AG04450 (cell line): ENCODE measurements around the gene THNSL1. TPM values are rescaled to one million over a fixed set of nuclear protein-coding genes. Genes with fewer than 3 reads are reported as not detected.

Source experiments
- CTCF ChIA-PET: fragments of 300-600, 350-600 bp; formaldehyde crosslinking; extraction: SDS; loops from one replicate; lab custom pipeline; 2022; ENCODE audit warnings: antibody characterized with exemption, inconsistent platforms; lab: Charles Lee
- POLR2A ChIA-PET: fragments of 350-600 bp; formaldehyde crosslinking; extraction: SDS; loops from one replicate; lab custom pipeline; 2021; ENCODE audit warnings: antibody characterized with exemption, inconsistent platforms; lab: Yijun Ruan, JAX
- DNase-seq: peaks from one replicate; pipeline ENCODE4 v3.0.0-alpha.2; 2011; ENCODE audit warnings: low read depth, low spot score
- H3K27ac ChIP-seq: one replicate; pipeline ENCODE4 v1.5.1; 2012; ENCODE audit warnings: low read depth, low read length, control low read depth
- H3K27me3 ChIP-seq: one replicate; pipeline ENCODE4 v1.6.0; 2012; ENCODE audit warnings: low read length; ENCODE audit not compliant: control insufficient read depth, insufficient read depth
- H3K4me3 ChIP-seq: 2 replicates; pipeline ENCODE4 v1.5.1; 2011; ENCODE audit warnings: mild to moderate bottlenecking, low read depth, low read length, control low read depth
- H3K9me3 ChIP-seq: 2 replicates; pipeline ENCODE4 v1.5.1; 2012; ENCODE audit warnings: low read length; ENCODE audit not compliant: control insufficient read depth, insufficient read depth
- polyA plus RNA-seq: library from polyadenylated mRNA; depleted of rRNA; stranded (reverse); fragments of >200 nt; gene quantifications from 2 replicates; pipeline ENCODE4 v1.2.3, GENCODE V29; 2011
- TF ChIP-seq, protein P1 (sequence below): IDR thresholded peaks from 2 replicates; pipeline ENCODE4 v1.5.1; 2011; ENCODE audit warnings: low read depth, low read length, control low read depth, inconsistent platforms

THNSL1 gene
- polyA plus RNA-seq, 1 experiment, result 2.8 TPM

DNA sequence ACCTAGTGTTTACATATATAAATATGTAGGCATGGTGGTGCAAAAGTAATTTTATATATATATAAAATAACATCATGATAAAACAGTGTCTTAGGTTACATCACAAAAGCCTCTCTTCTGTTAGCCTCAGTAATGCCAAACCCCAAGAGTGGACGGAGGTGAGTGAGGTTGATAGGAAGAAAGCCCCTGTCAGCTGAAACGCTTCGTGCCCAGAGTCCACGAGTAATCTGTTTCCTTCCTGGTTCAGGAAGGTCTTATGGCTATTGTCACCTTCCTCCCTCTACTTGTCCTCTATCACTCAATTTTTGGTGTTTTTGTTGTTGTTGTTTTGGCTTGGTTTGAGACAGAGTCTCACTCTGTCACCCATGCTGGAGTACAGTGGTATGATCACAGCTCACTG lies 41.5 kb downstream of the THNSL1 start:
- Histone ChIP-seq H3K4me3 (no peak overlapping the region), H3K9me3 (no peaks in the 10 kb centered on the region), H3K27ac (no peak overlapping the region), H3K27me3 (no peaks in the 10 kb centered on the region)
- ChIA-PET POLR2A (no interaction called here), CTCF (no interaction called here)
- no peak for DNase-seq
- TF ChIP-seq, protein P1, sequence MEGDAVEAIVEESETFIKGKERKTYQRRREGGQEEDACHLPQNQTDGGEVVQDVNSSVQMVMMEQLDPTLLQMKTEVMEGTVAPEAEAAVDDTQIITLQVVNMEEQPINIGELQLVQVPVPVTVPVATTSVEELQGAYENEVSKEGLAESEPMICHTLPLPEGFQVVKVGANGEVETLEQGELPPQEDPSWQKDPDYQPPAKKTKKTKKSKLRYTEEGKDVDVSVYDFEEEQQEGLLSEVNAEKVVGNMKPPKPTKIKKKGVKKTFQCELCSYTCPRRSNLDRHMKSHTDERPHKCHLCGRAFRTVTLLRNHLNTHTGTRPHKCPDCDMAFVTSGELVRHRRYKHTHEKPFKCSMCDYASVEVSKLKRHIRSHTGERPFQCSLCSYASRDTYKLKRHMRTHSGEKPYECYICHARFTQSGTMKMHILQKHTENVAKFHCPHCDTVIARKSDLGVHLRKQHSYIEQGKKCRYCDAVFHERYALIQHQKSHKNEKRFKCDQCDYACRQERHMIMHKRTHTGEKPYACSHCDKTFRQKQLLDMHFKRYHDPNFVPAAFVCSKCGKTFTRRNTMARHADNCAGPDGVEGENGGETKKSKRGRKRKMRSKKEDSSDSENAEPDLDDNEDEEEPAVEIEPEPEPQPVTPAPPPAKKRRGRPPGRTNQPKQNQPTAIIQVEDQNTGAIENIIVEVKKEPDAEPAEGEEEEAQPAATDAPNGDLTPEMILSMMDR, result no peak

DNA sequence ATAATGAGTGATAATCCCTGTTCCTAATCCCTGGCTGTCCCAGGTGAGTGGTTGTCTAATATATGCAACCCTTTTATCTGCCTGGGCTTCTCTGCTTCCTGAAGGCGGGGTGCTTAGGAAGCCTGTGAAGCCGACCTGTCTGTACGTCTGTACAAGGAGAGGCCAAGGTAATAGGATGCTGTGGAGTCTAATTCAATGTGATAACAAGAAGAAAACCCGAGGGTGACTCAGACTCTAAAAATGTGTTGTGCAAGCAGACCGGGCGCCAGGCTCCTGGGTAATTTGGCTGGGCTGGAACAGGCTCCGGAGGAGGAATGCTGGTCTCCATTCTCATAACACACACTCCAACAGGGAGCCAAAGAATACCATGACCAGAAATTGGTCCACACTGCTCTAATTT lies 43.6 kb downstream of the THNSL1 start:
- H3K27ac ChIP-seq, result peak overlapping the region; percentile 21

DNA sequence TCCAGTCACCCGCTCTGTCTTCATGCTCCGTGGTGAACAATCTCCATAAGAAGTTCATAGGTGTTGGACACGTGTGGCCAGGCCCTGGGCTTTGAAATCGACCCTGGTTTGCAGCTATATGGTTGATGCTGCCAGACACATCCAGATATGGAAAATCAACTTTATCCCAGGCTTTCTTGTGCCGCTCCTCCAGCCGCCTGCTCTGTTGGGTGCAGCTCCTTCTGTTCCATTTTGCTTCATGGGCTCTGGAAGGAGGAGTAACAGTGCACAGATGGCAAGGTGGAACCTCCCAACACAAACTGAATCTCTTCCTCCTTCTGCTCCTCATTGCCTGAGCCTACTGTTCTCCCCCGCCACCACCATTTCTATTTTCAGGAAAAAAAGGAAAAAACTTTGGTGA lies 44.7 kb downstream of the THNSL1 start:
- ChIA-PET CTCF (no interaction called here), POLR2A (no interaction called here)
- Histone ChIP-seq H3K27ac (no peak overlapping the region), H3K4me3 (no peak overlapping the region), H3K27me3 (no peaks in the 10 kb centered on the region), H3K9me3 (no peaks in the 10 kb centered on the region)
- TF ChIP-seq, protein P1, result no peak
- no peak for DNase-seq

More for the DNA sequence above, 43.6 kb downstream of the THNSL1 start:
- Histone ChIP-seq H3K4me3 (no peak overlapping the region), H3K9me3 (no peaks in the 10 kb centered on the region), H3K27me3 (no peaks in the 10 kb centered on the region)
- TF ChIP-seq, protein P1, result no peak
- peak; percentile 52 for DNase-seq
- ChIA-PET CTCF (no interaction called here), POLR2A (no interaction called here)

DNA sequence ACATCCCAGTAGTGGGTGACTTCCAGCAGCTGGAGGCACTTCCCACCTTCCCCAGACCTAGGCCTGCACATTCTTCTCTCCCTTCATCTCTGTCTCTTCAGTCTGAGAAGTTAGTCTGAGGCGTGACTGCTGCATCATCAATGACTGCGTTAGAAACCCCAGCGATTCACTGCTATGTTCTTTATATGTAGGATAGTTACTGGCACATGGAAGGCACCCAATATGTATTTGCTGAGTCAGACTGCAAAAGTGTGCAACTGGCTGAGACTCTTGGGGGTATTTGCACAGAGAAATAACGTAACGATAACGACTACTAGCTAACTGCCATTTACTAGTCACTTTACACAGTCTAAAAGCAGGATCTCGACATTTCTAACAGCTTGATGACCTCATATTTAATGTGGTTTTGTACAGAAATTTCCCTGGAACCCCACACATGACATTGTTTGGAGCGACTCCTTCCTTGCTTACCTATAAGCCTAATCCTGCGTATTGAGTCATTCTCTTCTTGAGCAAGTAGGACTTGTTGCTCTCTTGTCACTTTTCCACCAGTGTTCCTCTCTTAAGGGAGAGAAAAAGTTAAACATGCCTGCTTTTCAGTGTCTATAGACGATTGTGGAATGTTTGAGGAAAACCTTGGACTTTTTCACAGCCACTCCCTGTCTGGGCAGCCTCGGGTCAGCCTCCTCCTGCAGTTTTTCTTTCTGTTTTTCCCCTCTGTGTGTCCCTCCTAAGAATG lies 45.5 kb downstream of the THNSL1 start:
- H3K27me3 ChIP-seq, result no peaks in the 10 kb centered on the region
- DNase-seq, result no peak
- POLR2A ChIA-PET, result no interaction called here
- H3K4me3 ChIP-seq, result no peak overlapping the region
- CTCF ChIA-PET, result no interaction called here
- no peaks in the 10 kb centered on the region for H3K9me3 ChIP-seq
- no peak overlapping the region for H3K27ac ChIP-seq
- TF ChIP-seq, protein P1, result no peak

DNA sequence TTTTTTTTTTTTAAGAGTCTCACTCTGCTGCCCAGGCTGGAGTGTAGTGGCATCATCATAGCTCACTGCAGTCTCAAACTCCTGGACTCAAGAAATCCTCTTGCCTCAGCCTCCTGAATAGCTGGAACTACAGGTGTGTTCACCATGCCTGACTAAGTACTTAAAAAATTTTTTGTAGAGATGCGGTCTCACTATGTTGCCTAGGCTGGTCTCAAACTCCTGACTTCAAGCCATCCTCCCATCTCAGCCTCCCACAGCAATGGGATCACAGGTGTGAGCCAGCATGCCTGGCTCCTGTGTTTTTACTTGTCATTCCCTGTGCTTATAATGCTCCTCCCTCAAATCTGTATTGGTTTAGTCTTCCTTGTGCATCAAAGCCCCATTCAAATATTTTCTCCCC lies 46.7 kb downstream of the THNSL1 start:
- TF ChIP-seq, protein P1, result no peak
- no peak overlapping the region for H3K4me3 ChIP-seq
- H3K9me3 ChIP-seq, result no peaks in the 10 kb centered on the region
- no peak overlapping the region for H3K27ac ChIP-seq
- ChIA-PET CTCF (no interaction called here), POLR2A (no interaction called here)
- no peak for DNase-seq
- H3K27me3 ChIP-seq, result no peaks in the 10 kb centered on the region
